GM12875 (cell line): ENCODE results near the gene LRRN4.
"Not testable (repeated sequence)": the region's sequence is repeated elsewhere in the genome, so short reads cannot be mapped to it uniquely, and the experiment has no call there.

Experiments
- H3K4me3 ChIP-seq: one replicate; pipeline ENCODE4 v1.5.1; 2011; ENCODE audit warnings: low read depth, low read length, control low read depth
- CTCF ChIP-seq: IDR thresholded peaks from 2 replicates; pipeline ENCODE4 v1.5.1; 2011; ENCODE audit warnings: low read depth, mild to moderate bottlenecking, control low read depth, inconsistent platforms, low read length, moderate library complexity, borderline replicate concordance; ENCODE audit not compliant: insufficient read depth

Gene LRRN4

GRCh38 chr20:6034134-6034969 is 19.5 kb downstream of the LRRN4 start:
- no peak overlapping the region for H3K4me3 ChIP-seq
- TF ChIP-seq CTCF = no peak

- H3K4me3 ChIP-seq = not testable (repeated sequence)
Observed at GRCh38 chr20:6032907-6033306, 21.0 kb downstream of the LRRN4 start.

DNA sequence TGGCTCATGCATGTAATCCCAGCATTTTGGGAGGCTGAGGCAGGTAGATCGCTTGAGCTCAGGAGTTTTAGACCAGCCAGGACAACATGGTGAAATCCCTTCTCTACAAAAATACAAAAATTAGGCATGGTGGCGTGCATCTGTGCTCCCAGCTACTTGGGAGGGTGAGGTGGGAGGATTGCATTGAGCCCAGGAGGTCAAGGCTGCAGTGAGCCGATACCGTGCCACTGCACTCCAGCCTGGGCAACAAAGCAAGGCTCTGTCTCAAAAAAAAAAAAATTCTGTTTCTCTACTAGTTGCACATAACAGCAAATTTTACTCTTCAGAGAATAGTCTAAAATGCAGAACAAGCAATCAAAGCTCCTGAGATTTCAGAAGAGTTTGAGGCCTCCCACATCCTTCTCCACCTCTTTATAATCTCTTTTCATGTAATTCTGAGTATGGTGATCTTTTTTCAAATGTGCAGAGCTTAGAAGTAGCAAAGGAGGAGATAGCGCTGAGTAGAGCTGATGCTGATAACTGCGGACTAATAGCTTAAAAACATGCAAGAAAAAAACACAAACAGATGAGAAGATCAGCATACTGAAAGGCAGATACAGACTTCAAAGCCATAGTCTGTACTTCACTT is 23.3 kb downstream of the LRRN4 start:
- no peak for TF ChIP-seq CTCF
- H3K4me3 ChIP-seq = no peak overlapping the region

DNA sequence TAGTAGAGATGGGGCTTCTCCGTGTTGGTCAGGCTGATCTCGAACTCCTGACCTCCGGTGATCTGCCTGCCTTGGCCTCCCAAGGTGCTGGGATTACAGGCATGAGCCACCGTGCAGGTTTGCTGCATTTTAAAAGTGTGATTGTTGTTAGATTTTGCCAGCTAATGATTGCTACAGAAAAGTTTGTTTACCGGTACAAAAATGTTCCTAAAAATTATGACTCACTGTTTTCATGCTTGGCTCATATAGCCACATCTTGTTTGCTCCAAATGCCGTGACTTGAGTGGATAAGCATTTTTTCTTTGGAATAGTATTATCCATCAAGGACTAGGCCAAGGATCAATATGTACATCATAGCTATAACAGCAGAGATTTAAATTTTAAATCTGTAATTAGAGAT is 24.3 kb downstream of the LRRN4 start:
- no peak overlapping the region for H3K4me3 ChIP-seq
- TF ChIP-seq CTCF = no peak

DNA sequence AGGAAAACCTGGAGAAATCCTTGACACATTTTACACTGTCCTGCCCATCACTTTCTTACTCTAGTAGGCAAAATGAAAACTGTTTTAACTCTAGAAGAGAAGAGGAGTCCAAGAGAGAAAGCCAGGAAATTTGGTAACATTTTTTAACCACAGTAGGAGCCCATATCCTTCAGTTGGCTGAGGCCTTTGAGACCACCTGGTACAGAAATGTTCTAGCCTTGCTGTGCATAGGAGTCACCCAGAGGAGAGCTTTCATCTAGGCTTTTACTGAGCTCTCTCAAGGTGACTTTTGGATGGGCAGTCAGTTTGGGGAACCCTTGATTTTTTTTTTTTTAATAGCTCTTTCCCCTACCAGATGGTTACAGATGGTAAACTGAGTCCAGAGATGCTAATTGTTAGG is 25.0 kb downstream of the LRRN4 start:
- H3K4me3 ChIP-seq = no peak overlapping the region
- TF ChIP-seq CTCF = no peak

DNA sequence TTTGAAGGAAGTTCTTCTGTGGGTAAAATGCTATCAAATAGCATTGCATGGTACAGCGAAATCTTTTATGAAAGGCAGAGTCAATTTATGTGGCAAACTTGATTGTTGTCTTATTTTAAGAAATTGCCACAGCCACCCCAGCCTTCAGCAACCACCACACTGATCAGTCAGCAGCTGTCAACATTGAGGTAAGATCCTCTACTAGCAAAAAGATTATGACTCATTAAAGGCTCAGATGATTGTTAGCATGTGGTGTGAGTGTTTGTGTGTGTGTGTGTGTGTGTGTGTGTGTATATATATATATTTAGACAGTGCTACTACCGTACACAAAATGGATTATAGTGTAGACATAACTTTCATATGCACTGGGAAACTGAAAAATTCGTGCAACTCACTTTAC is 27.8 kb downstream of the LRRN4 start:
- no peak for TF ChIP-seq CTCF
- H3K4me3 ChIP-seq = no peak overlapping the region

- no peak for TF ChIP-seq CTCF
- no peak overlapping the region for H3K4me3 ChIP-seq
Observed at GRCh38 chr20:6024768-6025167, 29.1 kb downstream of the LRRN4 start.
